Parathyroid adenoma (tissue), 2 donors: ENCODE measurements around the gene RPL36AL.
"Not testable (repeated sequence)": the region's sequence is repeated elsewhere in the genome, so short reads cannot be mapped to it uniquely, and the experiment has no call there.

ENCODE experiments used
- H2AFZ ChIP-seq: fragments of 300-600 bp; sonication (generic); one replicate; pipeline ENCODE4 v1.7.0; 2017; ENCODE audit warnings: antibody characterized with exemption, mild to moderate bottlenecking
- H3K27ac ChIP-seq: fragments of 300-600 bp; sonication (generic); one replicate; pipeline ENCODE4 v1.7.0; 2017
- H3K27me3 ChIP-seq: fragments of 300-600 bp; sonication (generic); one replicate; pipeline ENCODE4 v1.7.0; 2017; ENCODE audit warnings: low read length; ENCODE audit not compliant: control insufficient read depth, insufficient read depth
- H3K36me3 ChIP-seq: fragments of 300-600 bp; sonication (generic); one replicate; pipeline ENCODE4 v1.7.0; 2017; ENCODE audit warnings: low read length; ENCODE audit not compliant: control insufficient read depth, insufficient read depth
- H3K4me1 ChIP-seq: fragments of 300-600 bp; sonication (generic); one replicate; pipeline ENCODE4 v1.7.0; 2017; ENCODE audit warnings: control low read depth
- H3K4me2 ChIP-seq: fragments of 300-600 bp; sonication (generic); one replicate; pipeline ENCODE4 v1.7.0; 2017; ENCODE audit warnings: low read length
- H3K4me3 ChIP-seq: fragments of 300-600 bp; sonication (generic); one replicate; pipeline ENCODE4 v1.7.0; 2017; ENCODE audit warnings: low read depth, low read length
- H3K79me2 ChIP-seq: fragments of 300-600 bp; sonication (generic); one replicate; pipeline ENCODE4 v1.7.0; 2017; ENCODE audit warnings: control low read depth
- H3K9ac ChIP-seq: fragments of 300-600 bp; sonication (generic); one replicate; pipeline ENCODE4 v1.7.0; 2017; ENCODE audit warnings: mild to moderate bottlenecking
- H3K9me3 ChIP-seq: fragments of 300-600 bp; sonication (generic); one replicate; pipeline ENCODE4 v1.7.0; 2017; ENCODE audit warnings: low read length; ENCODE audit not compliant: control insufficient read depth
- TF ChIP-seq, protein P1 (sequence below): fragments of 300-600 bp; sonication (generic); IDR thresholded peaks from one replicate; pipeline ENCODE4 v1.7.0; 2017; ENCODE audit warnings: antibody characterized with exemption, mild to moderate bottlenecking
- donor health status: primary hyperparathyroidism.

RPL36AL gene

DNA sequence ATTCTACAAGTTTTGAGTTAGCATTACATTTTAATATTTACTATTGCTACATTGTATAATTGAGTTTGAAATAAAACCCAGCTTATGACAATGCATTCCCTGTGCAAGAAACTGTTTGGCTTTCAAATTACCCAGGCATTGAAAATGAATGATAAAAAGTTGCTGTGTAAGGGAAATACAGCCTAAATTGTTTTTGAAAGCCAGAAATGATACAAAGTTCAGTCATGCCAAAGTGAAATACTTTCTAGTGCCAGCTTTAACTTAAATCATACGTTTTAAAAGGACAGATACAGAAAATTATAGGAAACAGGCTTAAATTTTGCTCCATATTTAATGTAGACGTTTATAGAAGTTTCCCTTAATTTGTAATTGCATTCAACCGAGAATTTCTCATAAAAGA lies 3.0 kb upstream of the RPL36AL start:
- Histone ChIP-seq H3K36me3 (no peaks in the 10 kb centered on the region), H3K9ac (no peak overlapping the region), H3K4me1 (peaks cover 11% of the 10 kb centered on the region), H3K27me3 (no peaks in the 10 kb centered on the region), H3K79me2 (peaks cover 9% of the 10 kb centered on the region), H3K9me3 (no peaks in the 10 kb centered on the region), H3K4me3 (no peak overlapping the region), H3K27ac (peak overlapping the region; percentile 8), H3K4me2 (peak overlapping the region; percentile 11), H2AFZ (no peak overlapping the region)
- TF ChIP-seq, protein P1, sequence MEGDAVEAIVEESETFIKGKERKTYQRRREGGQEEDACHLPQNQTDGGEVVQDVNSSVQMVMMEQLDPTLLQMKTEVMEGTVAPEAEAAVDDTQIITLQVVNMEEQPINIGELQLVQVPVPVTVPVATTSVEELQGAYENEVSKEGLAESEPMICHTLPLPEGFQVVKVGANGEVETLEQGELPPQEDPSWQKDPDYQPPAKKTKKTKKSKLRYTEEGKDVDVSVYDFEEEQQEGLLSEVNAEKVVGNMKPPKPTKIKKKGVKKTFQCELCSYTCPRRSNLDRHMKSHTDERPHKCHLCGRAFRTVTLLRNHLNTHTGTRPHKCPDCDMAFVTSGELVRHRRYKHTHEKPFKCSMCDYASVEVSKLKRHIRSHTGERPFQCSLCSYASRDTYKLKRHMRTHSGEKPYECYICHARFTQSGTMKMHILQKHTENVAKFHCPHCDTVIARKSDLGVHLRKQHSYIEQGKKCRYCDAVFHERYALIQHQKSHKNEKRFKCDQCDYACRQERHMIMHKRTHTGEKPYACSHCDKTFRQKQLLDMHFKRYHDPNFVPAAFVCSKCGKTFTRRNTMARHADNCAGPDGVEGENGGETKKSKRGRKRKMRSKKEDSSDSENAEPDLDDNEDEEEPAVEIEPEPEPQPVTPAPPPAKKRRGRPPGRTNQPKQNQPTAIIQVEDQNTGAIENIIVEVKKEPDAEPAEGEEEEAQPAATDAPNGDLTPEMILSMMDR = no peak

DNA sequence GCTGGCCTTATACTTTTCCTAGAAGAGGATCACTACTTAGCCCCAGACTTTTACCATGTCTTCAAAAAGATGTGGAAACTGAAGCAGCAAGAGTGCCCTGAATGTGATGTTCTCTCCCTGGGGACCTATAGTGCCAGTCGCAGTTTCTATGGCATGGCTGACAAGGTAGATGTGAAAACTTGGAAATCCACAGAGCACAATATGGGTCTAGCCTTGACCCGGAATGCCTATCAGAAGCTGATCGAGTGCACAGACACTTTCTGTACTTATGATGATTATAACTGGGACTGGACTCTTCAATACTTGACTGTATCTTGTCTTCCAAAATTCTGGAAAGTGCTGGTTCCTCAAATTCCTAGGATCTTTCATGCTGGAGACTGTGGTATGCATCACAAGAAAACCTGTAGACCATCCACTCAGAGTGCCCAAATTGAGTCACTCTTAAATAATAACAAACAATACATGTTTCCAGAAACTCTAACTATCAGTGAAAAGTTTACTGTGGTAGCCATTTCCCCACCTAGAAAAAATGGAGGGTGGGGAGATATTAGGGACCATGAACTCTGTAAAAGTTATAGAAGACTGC lies 1.7 kb upstream of the RPL36AL start:
- Histone ChIP-seq H3K4me1 (peaks cover 11% of the 10 kb centered on the region), H2AFZ (peak overlapping the region; percentile 99), H3K9ac (no peak overlapping the region), H3K27ac (no peak overlapping the region), H3K4me3 (peak overlapping the region; percentile 81), H3K9me3 (no peaks in the 10 kb centered on the region), H3K36me3 (no peaks in the 10 kb centered on the region), H3K79me2 (peaks cover 9% of the 10 kb centered on the region), H3K4me2 (peak overlapping the region; percentile 88), H3K27me3 (no peaks in the 10 kb centered on the region)
- TF ChIP-seq, protein P1 = no peak

DNA sequence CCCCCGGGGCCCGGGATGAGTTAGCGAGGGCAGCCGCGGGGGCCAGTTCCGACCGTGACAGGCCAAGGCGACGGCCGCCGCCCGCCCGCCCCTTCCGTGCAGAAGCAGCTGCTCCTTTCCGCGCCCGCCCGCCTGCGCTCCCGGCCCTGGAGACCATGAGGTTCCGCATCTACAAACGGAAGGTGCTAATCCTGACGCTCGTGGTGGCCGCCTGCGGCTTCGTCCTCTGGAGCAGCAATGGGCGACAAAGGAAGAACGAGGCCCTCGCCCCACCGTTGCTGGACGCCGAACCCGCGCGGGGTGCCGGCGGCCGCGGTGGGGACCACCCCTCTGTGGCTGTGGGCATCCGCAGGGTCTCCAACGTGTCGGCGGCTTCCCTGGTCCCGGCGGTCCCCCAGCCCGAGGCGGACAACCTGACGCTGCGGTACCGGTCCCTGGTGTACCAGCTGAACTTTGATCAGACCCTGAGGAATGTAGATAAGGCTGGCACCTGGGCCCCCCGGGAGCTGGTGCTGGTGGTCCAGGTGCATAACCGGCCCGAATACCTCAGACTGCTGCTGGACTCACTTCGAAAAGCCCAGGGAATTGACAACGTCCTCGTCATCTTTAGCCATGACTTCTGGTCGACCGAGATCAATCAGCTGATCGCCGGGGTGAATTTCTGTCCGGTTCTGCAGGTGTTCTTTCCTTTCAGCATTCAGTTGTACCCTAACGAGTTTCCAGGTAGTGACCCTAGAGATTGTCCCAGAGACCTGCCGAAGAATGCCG lies 872 bp upstream of the RPL36AL start:
- peaks cover 9% of the 10 kb centered on the region for H3K79me2 ChIP-seq
- no peaks in the 10 kb centered on the region for H3K36me3 ChIP-seq
- H3K27me3 ChIP-seq = no peaks in the 10 kb centered on the region
- H3K4me2 ChIP-seq = peak overlapping the region; percentile 88
- H3K9me3 ChIP-seq = no peaks in the 10 kb centered on the region
- peak overlapping the region; percentile 81 for H3K4me3 ChIP-seq
- TF ChIP-seq, protein P1 = no peak
- H3K27ac ChIP-seq = peak overlapping the region; percentile 98
- H2AFZ ChIP-seq = peak overlapping the region; percentile 99
- peaks cover 11% of the 10 kb centered on the region for H3K4me1 ChIP-seq
- H3K9ac ChIP-seq = peak overlapping the region; percentile 57

DNA sequence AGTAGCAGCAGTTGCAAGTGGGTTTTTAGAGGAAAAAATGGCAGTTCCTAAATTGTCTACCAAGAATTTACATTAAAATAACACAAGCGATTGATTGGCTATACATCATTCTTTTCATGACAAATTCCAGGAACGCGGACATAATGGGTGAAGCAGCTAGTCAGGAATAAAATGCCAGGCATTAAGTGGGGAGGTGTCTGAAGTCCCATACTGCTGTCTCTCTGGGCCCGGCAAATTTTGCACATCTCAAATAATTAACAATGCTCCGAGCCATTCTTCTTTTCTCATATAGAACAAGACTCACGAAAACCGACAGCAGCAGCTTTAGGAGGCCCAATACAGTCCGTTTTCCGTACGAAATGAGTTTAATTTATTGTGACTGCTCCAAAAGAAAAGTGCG lies 696 bp downstream of the RPL36AL start:
- Histone ChIP-seq H3K36me3 (no peaks in the 10 kb centered on the region), H3K4me2 (peak overlapping the region; percentile 78), H3K79me2 (peaks cover 9% of the 10 kb centered on the region), H3K27me3 (no peaks in the 10 kb centered on the region), H3K27ac (peak overlapping the region; percentile 98), H3K9ac (peak overlapping the region; percentile 96), H2AFZ (peak overlapping the region; percentile 99), H3K4me1 (peaks cover 11% of the 10 kb centered on the region), H3K4me3 (peak overlapping the region; percentile 81), H3K9me3 (no peaks in the 10 kb centered on the region)
- TF ChIP-seq, protein P1 = no peak

DNA sequence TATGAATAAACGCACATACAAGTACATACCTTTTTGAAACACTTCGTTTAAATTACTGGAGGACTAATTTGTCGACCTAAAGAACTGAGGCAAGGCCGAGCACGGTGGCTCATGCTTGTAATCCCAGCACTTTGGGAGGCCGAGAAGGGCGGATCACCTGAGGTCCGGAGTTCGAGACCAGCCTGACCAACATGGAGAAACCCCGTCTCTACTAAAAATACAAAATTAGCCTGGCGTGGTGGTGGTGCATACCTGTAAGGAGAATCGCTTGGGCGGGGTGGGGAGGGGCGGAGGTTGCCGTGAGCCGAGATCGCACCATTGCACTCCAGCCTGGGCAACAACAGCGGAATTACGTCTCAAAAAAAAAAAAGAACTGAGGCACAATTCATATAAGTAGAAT lies 1.2 kb downstream of the RPL36AL start:
- not testable (repeated sequence) for H2AFZ ChIP-seq, H3K9ac ChIP-seq, H3K79me2 ChIP-seq, H3K36me3 ChIP-seq, H3K27me3 ChIP-seq, H3K9me3 ChIP-seq
- H3K4me2 ChIP-seq = peak overlapping the region; percentile 78
- H3K27ac ChIP-seq = peak overlapping the region; percentile 98
- H3K4me1 ChIP-seq = peaks cover 11% of the 10 kb centered on the region
- peak overlapping the region; percentile 81 for H3K4me3 ChIP-seq
